Endodermal cell (in vitro differentiated cells): ENCODE measurements around the gene C1QTNF9. TPM values are rescaled to one million over a fixed set of nuclear protein-coding genes. Genes with fewer than 3 reads are reported as not detected.

Experiments used
- DNase-seq: peaks from one replicate; pipeline ENCODE4 v3.0.0-alpha.2; 2017
- H3K27ac ChIP-seq: 2 replicates; pipeline ENCODE4 v1.5.1; 2013; ENCODE audit warnings: mild to moderate bottlenecking, low read depth, low read length, moderate library complexity
- H3K27me3 ChIP-seq: 2 replicates; pipeline ENCODE4 v1.6.1; 2013; ENCODE audit warnings: mild to moderate bottlenecking, low read length, moderate library complexity; ENCODE audit not compliant: insufficient read depth, control insufficient read depth, poor library complexity, severe bottlenecking
- H3K36me3 ChIP-seq: 2 replicates; pipeline ENCODE4 v1.7.0; 2013; ENCODE audit warnings: mild to moderate bottlenecking, low read length, moderate library complexity; ENCODE audit not compliant: control insufficient read depth, insufficient read depth
- H3K4me1 ChIP-seq: one replicate; pipeline ENCODE4 v1.7.0; 2013; ENCODE audit warnings: low read length; ENCODE audit not compliant: control insufficient read depth, insufficient read depth
- H3K4me3 ChIP-seq: 2 replicates; pipeline ENCODE4 v1.5.1; 2013; ENCODE audit warnings: mild to moderate bottlenecking, low read length, moderate library complexity
- H3K9ac ChIP-seq: 2 replicates; pipeline ENCODE4 v1.6.1; 2013; ENCODE audit warnings: mild to moderate bottlenecking, low read length, moderate library complexity; ENCODE audit not compliant: poor library complexity, severe bottlenecking; ENCODE audit errors: extremely low read depth
- H3K9me3 ChIP-seq: 2 replicates; pipeline ENCODE4 v1.6.1; 2013; ENCODE audit warnings: mild to moderate bottlenecking, low read length, moderate library complexity; ENCODE audit not compliant: control insufficient read depth
- H3K27ac Mint-ChIP-seq: 2 replicates; pipeline ENCODE4 v1.8.0; 2020; ENCODE audit warnings: mixed read lengths
- H3K27me3 Mint-ChIP-seq: 2 replicates; pipeline ENCODE4 v1.8.0; 2021; ENCODE audit warnings: mild to moderate bottlenecking, mixed read lengths; ENCODE audit not compliant: insufficient read depth
- H3K36me3 Mint-ChIP-seq: 2 replicates; pipeline ENCODE4 v1.8.0; 2020; ENCODE audit warnings: low read depth, mixed read lengths
- H3K4me1 Mint-ChIP-seq: 2 replicates; pipeline ENCODE4 v1.8.0; 2020; ENCODE audit warnings: mixed read lengths
- H3K4me3 Mint-ChIP-seq: 2 replicates; pipeline ENCODE4 v1.8.0; 2020; ENCODE audit warnings: mild to moderate bottlenecking, moderate library complexity, mixed read lengths
- H3K9me3 Mint-ChIP-seq: 2 replicates; pipeline ENCODE4 v1.8.0; 2020; ENCODE audit warnings: mild to moderate bottlenecking, mixed read lengths
- WGBS, 2 experiments: methylation state at CpG; one replicate each; pipeline versions ENCODE4 v1.1.5 to v1.1.7; 2013; ENCODE audit warnings: missing lambda C conversion rate in 2 of 2, mixed read lengths in 1 of 2; ENCODE audit not compliant: insufficient coverage in 1 of 2, insufficient read length in 1 of 2; 5-methylcytosine and 5-hydroxymethylcytosine counted together
- total RNA-seq, 2 donors: library from RNA; stranded (reverse); fragmentation: NEBNext Ultra II Directional in 1 of 2; extraction: Animal tissue kit (Norgen Biotek cat#: 25700) in 1 of 2; gene quantifications; 2 replicates in 1 of 2; 3 replicates in 1 of 2; pipeline ENCODE4 v1.2.1, GENCODE V29; 2021
- TF ChIP-seq, protein P1 (sequence below): fragments of 200-600 bp; sonication (generic); conservative IDR thresholded peaks from 2 replicates; pipeline ENCODE4 v1.5.0; 2021; ENCODE audit warnings: antibody characterized with exemption, mild to moderate bottlenecking

The C1QTNF9 gene
- total RNA-seq, 2 donors from 2014 or later = not detected

DNA sequence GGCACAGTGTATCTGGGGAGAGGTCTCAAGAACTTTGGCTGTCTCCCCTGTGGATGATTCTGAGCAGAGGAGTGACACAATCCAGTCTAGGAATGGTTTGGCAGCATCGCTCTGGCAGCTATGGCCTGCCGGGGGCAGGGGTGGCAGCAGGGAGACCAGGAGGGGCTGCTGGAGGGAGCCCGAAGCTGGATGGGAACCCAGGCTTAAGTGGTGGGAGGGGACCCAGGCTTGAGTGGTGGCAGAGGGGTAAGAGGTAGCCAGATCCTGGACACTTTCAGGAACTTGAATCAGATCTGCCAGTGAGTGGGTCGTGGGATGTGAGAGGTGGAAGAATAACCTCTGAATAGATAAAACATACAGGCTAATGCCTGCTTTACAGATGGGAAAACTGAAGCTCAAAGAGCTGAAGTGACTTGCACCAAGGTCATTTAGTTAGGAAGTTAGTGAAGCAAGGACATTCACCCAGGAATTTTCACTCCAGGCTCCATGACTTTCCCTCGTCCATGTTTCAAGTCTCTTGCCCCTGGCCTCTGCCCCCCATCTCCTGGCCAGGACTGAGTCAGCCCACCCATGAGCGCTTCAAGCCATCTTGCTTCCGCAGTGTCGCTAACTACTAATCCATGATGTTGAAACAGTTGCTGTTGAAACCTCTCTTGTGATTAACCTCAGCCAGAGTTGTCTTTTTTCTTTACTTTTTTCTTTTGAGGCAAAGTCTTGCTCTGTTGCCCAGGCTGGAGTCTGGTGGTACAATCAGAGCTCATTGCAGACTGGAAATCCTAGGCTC, 29.9 kb upstream of the C1QTNF9 start:
- no peaks in the 10 kb centered on the region for H3K9me3 Mint-ChIP-seq
- H3K9me3 ChIP-seq = no peaks in the 10 kb centered on the region
- H3K4me1 Mint-ChIP-seq = peaks cover 9% of the 10 kb centered on the region
- H3K27me3 ChIP-seq = no peaks in the 10 kb centered on the region
- no peaks in the 10 kb centered on the region for H3K36me3 ChIP-seq
- H3K27ac Mint-ChIP-seq = peak overlapping the region; percentile 78
- TF ChIP-seq, protein P1, sequence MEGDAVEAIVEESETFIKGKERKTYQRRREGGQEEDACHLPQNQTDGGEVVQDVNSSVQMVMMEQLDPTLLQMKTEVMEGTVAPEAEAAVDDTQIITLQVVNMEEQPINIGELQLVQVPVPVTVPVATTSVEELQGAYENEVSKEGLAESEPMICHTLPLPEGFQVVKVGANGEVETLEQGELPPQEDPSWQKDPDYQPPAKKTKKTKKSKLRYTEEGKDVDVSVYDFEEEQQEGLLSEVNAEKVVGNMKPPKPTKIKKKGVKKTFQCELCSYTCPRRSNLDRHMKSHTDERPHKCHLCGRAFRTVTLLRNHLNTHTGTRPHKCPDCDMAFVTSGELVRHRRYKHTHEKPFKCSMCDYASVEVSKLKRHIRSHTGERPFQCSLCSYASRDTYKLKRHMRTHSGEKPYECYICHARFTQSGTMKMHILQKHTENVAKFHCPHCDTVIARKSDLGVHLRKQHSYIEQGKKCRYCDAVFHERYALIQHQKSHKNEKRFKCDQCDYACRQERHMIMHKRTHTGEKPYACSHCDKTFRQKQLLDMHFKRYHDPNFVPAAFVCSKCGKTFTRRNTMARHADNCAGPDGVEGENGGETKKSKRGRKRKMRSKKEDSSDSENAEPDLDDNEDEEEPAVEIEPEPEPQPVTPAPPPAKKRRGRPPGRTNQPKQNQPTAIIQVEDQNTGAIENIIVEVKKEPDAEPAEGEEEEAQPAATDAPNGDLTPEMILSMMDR = no peak
- H3K27me3 Mint-ChIP-seq = no peaks in the 10 kb centered on the region
- DNase-seq = peak; percentile 29
- no peaks in the 10 kb centered on the region for H3K4me1 ChIP-seq
- H3K27ac ChIP-seq = no peak overlapping the region
- H3K36me3 Mint-ChIP-seq = peaks cover 7% of the 10 kb centered on the region
- WGBS, 2 experiments = 92 to 94% methylated on average over 7 to 8 of the region's 8 CpGs
- no peak overlapping the region for H3K4me3 ChIP-seq
- no peak overlapping the region for H3K4me3 Mint-ChIP-seq
- H3K9ac ChIP-seq = no peak overlapping the region

DNA sequence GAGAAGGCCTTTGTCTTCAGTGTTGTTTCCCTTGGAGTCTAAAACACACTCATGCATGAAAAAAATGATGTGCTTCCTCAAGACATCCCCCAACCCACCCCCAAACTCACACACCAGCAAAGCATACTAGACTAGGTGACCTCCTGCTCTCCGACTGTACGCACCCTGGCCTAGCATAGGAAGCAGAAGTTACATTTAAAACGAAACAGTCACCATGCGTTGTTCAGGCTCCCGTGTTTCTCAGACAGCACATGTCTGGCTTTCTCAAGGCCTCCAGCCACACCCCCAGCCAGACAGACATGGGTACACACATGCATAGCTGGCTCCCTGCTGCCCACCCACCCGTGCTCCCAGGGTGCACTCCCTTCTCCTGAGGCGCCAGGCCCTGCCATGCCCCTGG, 28.7 kb upstream of the C1QTNF9 start:
- Histone ChIP-seq H3K27me3 (no peaks in the 10 kb centered on the region), H3K4me3 (no peak overlapping the region), H3K9me3 (no peaks in the 10 kb centered on the region), H3K4me1 (no peaks in the 10 kb centered on the region), H3K27ac (peak overlapping the region; percentile 5), H3K36me3 (no peaks in the 10 kb centered on the region), H3K9ac (no peak overlapping the region)
- peak; percentile 28 for DNase-seq
- Mint-ChIP-seq H3K27me3 (no peaks in the 10 kb centered on the region), H3K4me3 (no peak overlapping the region), H3K27ac (peak overlapping the region; percentile 38), H3K36me3 (peaks cover 11% of the 10 kb centered on the region), H3K9me3 (no peaks in the 10 kb centered on the region), H3K4me1 (no peaks in the 10 kb centered on the region)
- TF ChIP-seq, protein P1 = no peak
- 94 to 98% methylated on average over 5 to 7 of the region's 7 CpGs for WGBS, 2 experiments

GRCh38 chr13:24281188-24282008, 28.0 kb upstream of the C1QTNF9 start:
- no peaks in the 10 kb centered on the region for H3K27me3 Mint-ChIP-seq
- no peaks in the 10 kb centered on the region for H3K36me3 ChIP-seq
- H3K27me3 ChIP-seq = no peaks in the 10 kb centered on the region
- WGBS, 2 experiments = 93% methylated on average over 13 to 18 of the region's 18 CpGs
- no peak overlapping the region for H3K4me3 ChIP-seq
- no peak overlapping the region for H3K4me3 Mint-ChIP-seq
- DNase-seq = peak; percentile 31
- TF ChIP-seq, protein P1 = no peak
- peaks cover 16% of the 10 kb centered on the region for H3K36me3 Mint-ChIP-seq
- H3K4me1 ChIP-seq = no peaks in the 10 kb centered on the region
- H3K27ac ChIP-seq = peak overlapping the region; percentile 5
- H3K4me1 Mint-ChIP-seq = no peaks in the 10 kb centered on the region
- no peak overlapping the region for H3K27ac Mint-ChIP-seq
- H3K9ac ChIP-seq = no peak overlapping the region
- H3K9me3 Mint-ChIP-seq = no peaks in the 10 kb centered on the region
- no peaks in the 10 kb centered on the region for H3K9me3 ChIP-seq
